ENCODE data around the gene CDKN1B. TPM values are rescaled to one million over a fixed set of nuclear protein-coding genes. Genes with fewer than 3 reads are reported as not detected.

CDKN1B gene
- total RNA-seq (ENCODE audit: low replicate concordance), result 28.4 and 41.2 TPM in 2 replicates

- TF ChIP-seq CTCF (IDR thresholded peaks at IDR 0.05; ENCODE audit: insufficient read depth, low read length), result no peak
- H3K4me3 ChIP-seq (ENCODE audit: low read depth, low read length), result peak within 1 kb of the TSS; percentile 81
- peak; percentile 95 for DNase-seq (ENCODE audit: low read depth)
Observed at GRCh38 chr12:12716793-12717585, at the start of gene CDKN1B. TSS of gene CDKN1B (plus strand) at chr12:12717368. CDS start at chr12:12717840, 472 bp downstream.

- no peak for TF ChIP-seq CTCF (IDR thresholded peaks at IDR 0.05; ENCODE audit: insufficient read depth, low read length)
- H3K4me3 ChIP-seq (ENCODE audit: low read depth, low read length), result no peak overlapping the region
- no peak for DNase-seq (ENCODE audit: low read depth)
Observed at GRCh38 chr12:12668005-12668404, 49.2 kb upstream of the CDKN1B start.

GRCh38 chr12:12669020-12669419, 48.1 kb upstream of the CDKN1B start:
- TF ChIP-seq CTCF (IDR thresholded peaks at IDR 0.05; ENCODE audit: insufficient read depth, low read length), result no peak
- H3K4me3 ChIP-seq (ENCODE audit: low read depth, low read length), result no peak overlapping the region
- DNase-seq (ENCODE audit: low read depth), result no peak

- H3K4me3 ChIP-seq (ENCODE audit: low read depth, low read length), result no peak overlapping the region
- peak; percentile 27 for DNase-seq (ENCODE audit: low read depth)
- no peak for TF ChIP-seq CTCF (IDR thresholded peaks at IDR 0.05; ENCODE audit: insufficient read depth, low read length)
Observed at GRCh38 chr12:12671850-12672660, 45.1 kb upstream of the CDKN1B start.

- no peak for DNase-seq (ENCODE audit: low read depth)
- H3K4me3 ChIP-seq (ENCODE audit: low read depth, low read length), result no peak overlapping the region
- TF ChIP-seq CTCF (IDR thresholded peaks at IDR 0.05; ENCODE audit: insufficient read depth, low read length), result no peak
Observed at GRCh38 chr12:12673296-12673695, 43.9 kb upstream of the CDKN1B start.

- no peak for DNase-seq (ENCODE audit: low read depth)
- TF ChIP-seq CTCF (IDR thresholded peaks at IDR 0.05; ENCODE audit: insufficient read depth, low read length), result no peak
Observed at GRCh38 chr12:12676605-12677004, 40.6 kb upstream of the CDKN1B start.

More at GRCh38 chr12:12676605-12677004, 40.6 kb upstream of the CDKN1B start:
- H3K4me3 ChIP-seq (ENCODE audit: low read depth, low read length), result no peak overlapping the region

Measured in fibroblast of the aortic adventitia (primary cell).